ENCODE measurements around the gene FGGY.

Gene FGGY

GRCh38 chr1:59514061-59514909, 217.4 kb downstream of the FGGY start:
- in situ Hi-C loops (cut with MboI; ENCODE audit: low sequenced_read_pairs, unreplicated experiment), result no loop called here
- DNase-seq (ENCODE audit: low spot score), result no peak
- TF ChIP-seq CTCF (IDR thresholded peaks at IDR 0.05; ENCODE audit: borderline replicate concordance, control extremely low read depth, extremely low read depth, insufficient read depth, missing control alignments), result no peak

GRCh38 chr1:59516881-59517280, 220.0 kb downstream of the FGGY start:
- no peak for DNase-seq (ENCODE audit: low spot score)

GRCh38 chr1:59520194-59520593, 223.3 kb downstream of the FGGY start:
- DNase-seq (ENCODE audit: low spot score), result no peak
- in situ Hi-C loops (cut with MboI; ENCODE audit: low sequenced_read_pairs, unreplicated experiment), result no loop called here
- TF ChIP-seq CTCF (IDR thresholded peaks at IDR 0.05; ENCODE audit: borderline replicate concordance, control extremely low read depth, extremely low read depth, insufficient read depth, missing control alignments), result no peak

More at GRCh38 chr1:59516881-59517280, 220.0 kb downstream of the FGGY start:
- in situ Hi-C loops (cut with MboI; ENCODE audit: low sequenced_read_pairs, unreplicated experiment), result no loop called here
- TF ChIP-seq CTCF (IDR thresholded peaks at IDR 0.05; ENCODE audit: borderline replicate concordance, control extremely low read depth, extremely low read depth, insufficient read depth, missing control alignments), result no peak

- TF ChIP-seq CTCF (IDR thresholded peaks at IDR 0.05; ENCODE audit: borderline replicate concordance, control extremely low read depth, extremely low read depth, insufficient read depth, missing control alignments), result no peak
- no peak for DNase-seq (ENCODE audit: low spot score)
- in situ Hi-C loops (cut with MboI; ENCODE audit: low sequenced_read_pairs, unreplicated experiment), result no loop called here
Measured at GRCh38 chr1:59520827-59521418, 224.0 kb downstream of the FGGY start.

GRCh38 chr1:59521456-59521855, 224.6 kb downstream of the FGGY start:
- in situ Hi-C loops (cut with MboI; ENCODE audit: low sequenced_read_pairs, unreplicated experiment), result no loop called here
- no peak for TF ChIP-seq CTCF (IDR thresholded peaks at IDR 0.05; ENCODE audit: borderline replicate concordance, control extremely low read depth, extremely low read depth, insufficient read depth, missing control alignments)
- DNase-seq (ENCODE audit: low spot score), result no peak

- in situ Hi-C loops (cut with MboI; ENCODE audit: low sequenced_read_pairs, unreplicated experiment), result no loop called here
- DNase-seq (ENCODE audit: low spot score), result no peak
- TF ChIP-seq CTCF (IDR thresholded peaks at IDR 0.05; ENCODE audit: borderline replicate concordance, control extremely low read depth, extremely low read depth, insufficient read depth, missing control alignments), result no peak
Measured at GRCh38 chr1:59522925-59523505, 226.1 kb downstream of the FGGY start.

Data from GM13976 (cell line).